HG03135 (cell line): Measurements from ENCODE around the gene CLEC11A.
"Not testable (repeated sequence)": the region's sequence is repeated elsewhere in the genome, so short reads cannot be mapped to it uniquely, and the experiment has no call there.

Source experiments
- ATAC-seq: cut with Tn5 transposase; IDR thresholded peaks from one replicate; pipeline ENCODE4 v1.9.1; 2021; ENCODE audit warnings: mild to moderate bottlenecking, moderate library complexity; ENCODE audit not compliant: unreplicated experiment

CLEC11A gene

GRCh38 chr19:50756244-50756643, 33.1 kb downstream of the CLEC11A start:
- not testable (repeated sequence) for ATAC-seq

- ATAC-seq, result not testable (repeated sequence)
Measured at GRCh38 chr19:50757624-50758023, 34.5 kb downstream of the CLEC11A start.

DNA sequence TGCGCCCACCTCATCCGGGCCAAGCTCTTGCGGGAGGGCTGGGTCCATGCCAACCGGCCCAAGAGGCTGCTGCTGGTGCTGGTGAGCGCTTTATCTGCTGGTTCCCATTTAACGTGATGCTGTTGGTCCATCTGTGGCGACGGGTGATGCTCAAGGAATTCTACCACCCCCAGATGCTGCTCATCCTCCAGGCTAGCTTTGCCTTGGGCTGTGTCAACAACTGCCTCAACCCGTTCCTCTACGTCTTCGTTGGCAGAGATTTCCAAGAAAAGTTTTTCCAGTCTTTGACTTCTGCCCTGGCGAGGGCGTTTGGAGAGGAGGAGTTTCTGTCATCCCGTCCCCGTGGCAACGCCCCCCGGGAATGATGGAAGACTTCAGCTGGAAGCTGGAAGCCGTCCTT, 35.9 kb downstream of the CLEC11A start:
- ATAC-seq, result not testable (repeated sequence)

- ATAC-seq, result no peak
Measured at GRCh38 chr19:50759886-50760285, 36.7 kb downstream of the CLEC11A start.

- ATAC-seq, result not testable (repeated sequence)
Measured at GRCh38 chr19:50761501-50761900, 38.3 kb downstream of the CLEC11A start.

- ATAC-seq, result not testable (repeated sequence)
Measured at GRCh38 chr19:50763521-50763920, 40.4 kb downstream of the CLEC11A start.

DNA sequence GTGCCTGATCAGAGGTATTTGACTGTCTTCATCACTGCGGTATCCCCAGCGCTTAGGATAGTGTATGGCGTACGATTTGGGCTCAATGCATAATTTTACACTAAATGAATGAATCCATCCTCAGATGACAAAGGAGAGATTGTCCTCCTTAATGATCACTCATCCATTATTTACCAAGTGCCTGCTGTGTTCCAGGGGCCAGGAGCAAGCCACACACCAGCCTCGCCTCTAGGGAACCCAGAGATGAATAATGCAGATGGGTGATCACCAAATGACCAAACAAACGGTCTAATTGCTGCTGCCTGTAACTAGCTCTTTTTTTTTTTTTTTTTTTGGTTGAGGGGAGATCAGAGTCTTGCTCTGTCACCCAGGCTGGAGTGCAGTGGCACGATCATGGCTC, 41.2 kb downstream of the CLEC11A start:
- no peak for ATAC-seq

- not testable (repeated sequence) for ATAC-seq
Measured at GRCh38 chr19:50766746-50767145, 43.6 kb downstream of the CLEC11A start.

DNA sequence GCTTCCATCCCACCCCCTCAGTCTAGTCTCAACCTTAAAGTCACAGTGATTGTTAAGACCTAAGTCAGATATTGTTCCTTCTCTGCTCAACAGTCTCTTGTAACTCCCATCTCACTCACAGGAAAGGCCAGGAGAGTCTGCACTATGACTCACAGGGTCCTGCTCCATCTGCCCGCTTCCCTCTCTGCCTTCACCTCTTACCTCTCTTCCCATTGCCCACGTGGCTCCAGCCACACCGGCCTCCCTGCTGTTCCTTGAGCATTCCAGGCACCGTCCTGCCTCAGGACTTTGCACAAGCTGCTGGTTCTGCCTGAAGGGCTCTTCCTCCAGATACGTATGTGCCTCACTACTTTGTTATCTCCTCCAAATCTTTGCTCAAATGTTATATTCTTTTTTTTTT, 44.1 kb downstream of the CLEC11A start:
- not testable (repeated sequence) for ATAC-seq

DNA sequence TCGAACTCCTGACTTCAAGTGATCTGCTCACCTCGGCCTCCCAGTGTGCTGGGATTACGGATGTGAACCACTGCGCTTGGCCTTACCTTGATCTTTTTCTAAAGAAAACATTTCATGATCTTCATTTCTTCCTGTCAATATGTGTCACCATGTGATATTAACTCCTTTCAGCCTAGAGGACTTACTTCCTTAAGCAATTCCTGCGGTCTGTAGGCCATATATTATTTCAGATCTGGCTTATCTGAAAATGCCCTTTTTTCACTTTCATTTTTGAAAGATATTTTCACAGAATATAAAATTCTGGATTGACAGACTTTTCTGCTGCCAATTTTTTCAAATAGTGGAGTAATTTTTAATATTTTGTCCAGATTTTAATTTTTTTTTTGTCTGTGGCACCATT, 45.1 kb downstream of the CLEC11A start:
- no peak for ATAC-seq

GRCh38 chr19:50770164-50770563, 47.0 kb downstream of the CLEC11A start, which contains the start of gene GPR32:
Gene GPR32 (plus strand): TSS chr19:50770464. CDS start chr19:50770601, 137 bp downstream.
- not testable (repeated sequence) for ATAC-seq

DNA sequence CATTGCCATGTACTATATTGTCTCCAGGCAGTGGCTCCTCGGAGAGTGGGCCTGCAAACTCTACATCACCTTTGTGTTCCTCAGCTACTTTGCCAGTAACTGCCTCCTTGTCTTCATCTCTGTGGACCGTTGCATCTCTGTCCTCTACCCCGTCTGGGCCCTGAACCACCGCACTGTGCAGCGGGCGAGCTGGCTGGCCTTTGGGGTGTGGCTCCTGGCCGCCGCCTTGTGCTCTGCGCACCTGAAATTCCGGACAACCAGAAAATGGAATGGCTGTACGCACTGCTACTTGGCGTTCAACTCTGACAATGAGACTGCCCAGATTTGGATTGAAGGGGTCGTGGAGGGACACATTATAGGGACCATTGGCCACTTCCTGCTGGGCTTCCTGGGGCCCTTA, 47.7 kb downstream of the CLEC11A start:
- no peak for ATAC-seq

- ATAC-seq, result no peak
Measured at GRCh38 chr19:50772476-50772875, 49.3 kb downstream of the CLEC11A start.

DNA sequence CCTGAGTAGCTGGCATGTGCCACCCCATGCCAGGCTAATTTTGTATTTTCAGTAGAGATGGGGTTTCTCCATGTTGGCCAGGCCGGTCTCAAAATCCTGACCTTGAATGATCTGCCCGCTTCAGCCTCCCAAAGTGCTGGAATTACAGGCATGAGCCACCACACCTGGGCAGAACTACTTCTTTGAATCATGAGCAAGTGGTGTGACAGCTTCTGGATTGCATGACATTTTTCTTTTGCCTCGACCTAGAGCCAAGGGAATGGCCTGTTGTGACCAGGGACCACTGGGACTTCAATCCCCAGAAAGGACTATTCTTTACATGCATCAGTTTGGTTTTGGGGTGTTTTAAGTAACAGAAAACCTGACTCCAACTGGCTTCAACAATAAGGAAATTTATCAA, 49.7 kb downstream of the CLEC11A start:
- ATAC-seq, result not testable (repeated sequence)

GRCh38 chr19:50773454-50773853, 50.3 kb downstream of the CLEC11A start:
- not testable (repeated sequence) for ATAC-seq
